Mesothelial cell of epicardium (in vitro differentiated cells): ENCODE data around the gene ADRM1. TPM values are rescaled to one million over a fixed set of nuclear protein-coding genes. Genes with fewer than 3 reads are reported as not detected.

Source experiments
- DNase-seq, 2 experiments: peaks; one replicate each; pipeline ENCODE4 v3.0.0; 2021; ENCODE audit warnings: low spot score in 2 of 2; ENCODE audit not compliant: unreplicated experiment in 2 of 2
- H3K27ac Mint-ChIP-seq: 2 replicates; pipeline ENCODE4 v1.8.0; 2021; ENCODE audit warnings: mixed read lengths
- H3K27me3 Mint-ChIP-seq: 2 replicates; pipeline ENCODE4 v1.8.0; 2021; ENCODE audit warnings: low read depth, mixed read lengths
- H3K36me3 Mint-ChIP-seq: 2 replicates; pipeline ENCODE4 v1.8.0; 2021; ENCODE audit warnings: mixed read lengths
- H3K4me1 Mint-ChIP-seq: 2 replicates; pipeline ENCODE4 v1.8.0; 2021; ENCODE audit warnings: mixed read lengths
- H3K4me3 Mint-ChIP-seq: 2 replicates; pipeline ENCODE4 v1.8.0; 2021; ENCODE audit warnings: mild to moderate bottlenecking, moderate library complexity, mixed read lengths
- H3K9me3 Mint-ChIP-seq: 2 replicates; pipeline ENCODE4 v1.8.0; 2021; ENCODE audit warnings: mixed read lengths
- CTCF ChIP-seq: fragments of 200-600 bp; sonication (generic); IDR thresholded peaks from one replicate; pipeline ENCODE4 v1.5.0; 2021; ENCODE audit warnings: antibody characterized with exemption; ENCODE audit not compliant: unreplicated experiment
- total RNA-seq: library from RNA; stranded (reverse); gene quantifications from 3 replicates; pipeline ENCODE4 v1.2.1, GENCODE V29; 2021

ADRM1 gene
- total RNA-seq, 1 donor from 2014 or later = 59.0 TPM

DNA sequence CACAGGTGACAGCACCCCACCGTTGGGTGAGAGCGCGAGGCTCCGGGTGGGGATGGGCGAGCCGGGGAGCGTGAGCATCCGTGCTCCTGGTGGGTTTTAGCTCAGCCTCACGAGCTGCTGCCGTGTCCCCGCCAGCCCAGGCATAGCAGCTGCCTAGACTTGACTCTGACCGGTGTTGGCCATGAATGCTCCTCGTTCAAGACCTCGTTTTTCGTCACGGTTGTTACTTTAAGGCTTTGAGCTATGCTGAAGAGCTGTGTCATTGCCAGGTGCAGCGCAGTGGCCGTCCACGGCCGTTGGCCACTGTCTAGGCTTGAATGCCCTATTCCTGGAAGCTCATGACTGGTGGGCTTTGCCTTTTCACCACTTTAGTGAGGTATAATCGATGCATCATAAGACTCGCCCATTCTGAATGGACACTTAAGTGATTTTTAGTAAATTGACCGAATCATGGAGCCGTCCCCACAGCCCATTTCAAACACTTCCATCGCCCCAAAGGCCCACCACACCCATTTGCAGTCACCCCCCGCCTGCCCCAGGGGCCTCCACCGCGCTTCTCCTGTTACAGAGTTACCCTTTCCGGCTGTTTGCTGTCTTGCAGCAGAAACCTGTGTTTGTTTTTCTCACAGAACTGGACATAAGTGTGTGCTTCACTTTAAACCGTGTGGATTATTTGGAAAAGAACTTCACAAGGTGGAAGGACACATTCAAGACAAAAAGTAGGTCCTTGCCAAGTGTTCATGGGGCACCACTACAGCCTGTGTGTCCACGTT lies 21.4 kb upstream of the ADRM1 start:
- no peaks in the 10 kb centered on the region for H3K9me3 Mint-ChIP-seq
- no peaks in the 10 kb centered on the region for H3K4me1 Mint-ChIP-seq
- H3K36me3 Mint-ChIP-seq = peaks cover 23% of the 10 kb centered on the region
- H3K27me3 Mint-ChIP-seq = no peaks in the 10 kb centered on the region
- H3K4me3 Mint-ChIP-seq = no peak overlapping the region
- no peak for TF ChIP-seq CTCF
- no peak for DNase-seq
- no peak overlapping the region for H3K27ac Mint-ChIP-seq

DNA sequence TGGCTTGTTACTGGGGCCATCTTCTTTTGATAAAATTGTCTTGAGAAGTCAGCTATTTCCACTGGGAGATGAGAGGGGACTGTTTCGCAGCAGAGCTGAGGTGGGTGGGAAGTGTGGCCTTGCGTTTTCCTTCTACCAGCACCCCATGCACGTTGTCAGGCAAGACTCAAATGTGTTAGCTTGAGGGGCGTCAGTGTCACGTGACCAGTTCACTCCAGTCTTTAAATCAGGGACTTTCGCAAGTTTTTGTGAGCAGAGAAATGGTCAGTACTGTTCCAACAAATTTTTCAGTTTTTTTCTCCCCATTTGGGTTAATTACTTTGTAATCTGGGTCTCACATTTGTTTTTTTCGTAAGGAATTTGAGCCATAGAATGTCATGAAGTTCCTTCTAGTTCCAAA lies 20.7 kb upstream of the ADRM1 start:
- no peak for DNase-seq
- Mint-ChIP-seq H3K4me1 (no peaks in the 10 kb centered on the region), H3K36me3 (peaks cover 23% of the 10 kb centered on the region), H3K27ac (no peak overlapping the region), H3K9me3 (no peaks in the 10 kb centered on the region), H3K4me3 (no peak overlapping the region), H3K27me3 (no peaks in the 10 kb centered on the region)
- no peak for TF ChIP-seq CTCF

DNA sequence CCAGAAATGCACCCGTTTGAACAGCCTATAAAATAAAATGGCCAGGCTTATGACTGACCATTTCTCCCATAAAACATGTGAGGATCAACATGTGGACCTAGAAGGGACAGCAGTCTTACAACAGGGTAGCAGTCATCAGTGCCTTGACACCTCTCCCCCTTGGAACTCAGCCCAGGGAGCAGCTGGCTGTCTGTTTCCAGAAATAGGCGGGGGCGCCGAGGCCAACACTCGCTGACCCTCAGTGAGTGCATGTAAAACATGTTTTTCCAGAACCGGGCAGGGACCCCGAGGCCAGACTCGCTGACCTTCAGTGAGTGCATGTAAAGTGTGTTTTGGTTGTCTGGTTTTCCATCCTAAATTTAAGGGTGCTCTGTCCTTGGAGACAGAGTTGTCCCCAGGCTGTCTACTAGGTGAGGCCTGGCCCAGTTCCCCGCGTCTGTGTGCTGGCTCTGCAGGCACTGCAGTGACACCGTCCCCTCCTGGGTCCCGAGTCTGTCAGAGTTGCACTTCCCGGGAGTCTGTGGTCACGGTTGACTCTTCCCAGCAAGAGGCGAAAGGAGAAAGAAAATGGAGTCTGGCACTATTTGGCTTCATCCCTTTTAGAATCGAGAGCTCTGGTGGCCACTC lies 19.8 kb upstream of the ADRM1 start:
- Mint-ChIP-seq H3K36me3 (peaks cover 23% of the 10 kb centered on the region), H3K4me3 (no peak overlapping the region), H3K9me3 (no peaks in the 10 kb centered on the region), H3K27me3 (no peaks in the 10 kb centered on the region), H3K4me1 (no peaks in the 10 kb centered on the region), H3K27ac (no peak overlapping the region)
- DNase-seq = no peak
- TF ChIP-seq CTCF = no peak

GRCh38 chr20:62284448-62284847 lies 18.3 kb upstream of the ADRM1 start:
- no peak for TF ChIP-seq CTCF
- Mint-ChIP-seq H3K27me3 (no peaks in the 10 kb centered on the region), H3K9me3 (no peaks in the 10 kb centered on the region), H3K4me1 (no peaks in the 10 kb centered on the region), H3K36me3 (peaks cover 24% of the 10 kb centered on the region), H3K4me3 (no peak overlapping the region), H3K27ac (no peak overlapping the region)
- no peak for DNase-seq

GRCh38 chr20:62285151-62285550 lies 17.6 kb upstream of the ADRM1 start:
- Mint-ChIP-seq H3K4me1 (no peaks in the 10 kb centered on the region), H3K27ac (no peak overlapping the region), H3K27me3 (no peaks in the 10 kb centered on the region), H3K36me3 (peaks cover 24% of the 10 kb centered on the region), H3K9me3 (no peaks in the 10 kb centered on the region), H3K4me3 (no peak overlapping the region)
- no peak for TF ChIP-seq CTCF
- DNase-seq = no peak
